Effector memory CD8-positive, alpha-beta T cell (primary cell): ENCODE data around the gene USP7.
"Not testable (repeated sequence)": the region's sequence is repeated elsewhere in the genome, so short reads cannot be mapped to it uniquely, and the experiment has no call there.

ENCODE experiments used
- ATAC-seq: fragments of 150-1000 bp; cut with Tn5 transposase; replicated peaks from 2 replicates; pipeline ENCODE4 v1.10.0; 2021; ENCODE audit warnings: mild to moderate bottlenecking, moderate library complexity
- DNase-seq, 3 experiments: peaks; one replicate each; pipeline ENCODE4 v3.0.0; 2021
- H3K27ac Mint-ChIP-seq, 2 donors: one replicate each; pipeline ENCODE4 v1.8.0; 2022; ENCODE audit warnings: mild to moderate bottlenecking in 2 of 2, mixed read lengths in 2 of 2, moderate library complexity in 2 of 2
- H3K27me3 Mint-ChIP-seq, 2 donors: one replicate each; pipeline ENCODE4 v1.8.0; 2022; ENCODE audit warnings: mixed read lengths in 2 of 2
- H3K36me3 Mint-ChIP-seq: one replicate; pipeline ENCODE4 v1.8.0; 2022; ENCODE audit warnings: mild to moderate bottlenecking, moderate library complexity, mixed read lengths; ENCODE audit not compliant: insufficient read depth
- H3K4me1 Mint-ChIP-seq, 2 donors: one replicate each; pipeline ENCODE4 v1.8.0; 2022; ENCODE audit warnings: low read depth in 2 of 2, mixed read lengths in 2 of 2
- H3K4me3 Mint-ChIP-seq, 2 donors: one replicate each; pipeline ENCODE4 v1.8.0; 2022; ENCODE audit warnings: mild to moderate bottlenecking in 2 of 2, mixed read lengths in 2 of 2, moderate library complexity in 2 of 2
- H3K9me3 Mint-ChIP-seq, 2 donors: one replicate each; pipeline ENCODE4 v1.8.0; 2022; ENCODE audit warnings: mixed read lengths in 2 of 2

USP7 gene

GRCh38 chr16:8846401-8846932 is 117.2 kb downstream of the USP7 start:
- DNase-seq (no peak), ATAC-seq (no peak)
- Mint-ChIP-seq H3K27ac (no peak overlapping the region), H3K27me3 (no peaks in the 10 kb centered on the region), H3K9me3 (no peaks in the 10 kb centered on the region), H3K4me3 (no peak overlapping the region), H3K36me3 (peaks cover 17% of the 10 kb centered on the region), H3K4me1 (peaks cover 25 to 48% of the 10 kb centered on the region in 2 donors)

GRCh38 chr16:8845699-8846298 is 117.9 kb downstream of the USP7 start:
- Mint-ChIP-seq H3K9me3 (no peaks in the 10 kb centered on the region), H3K27ac (peak overlapping the region in 1 of 2 donors; percentile 11), H3K36me3 (peaks cover 15% of the 10 kb centered on the region), H3K27me3 (no peaks in the 10 kb centered on the region), H3K4me3 (no peak overlapping the region), H3K4me1 (peaks cover 25 to 44% of the 10 kb centered on the region in 2 donors)
- ATAC-seq (no peak), DNase-seq (no peak)

- H3K9me3 Mint-ChIP-seq, H3K27me3 Mint-ChIP-seq, ATAC-seq, DNase-seq, H3K4me3 Mint-ChIP-seq, H3K27ac Mint-ChIP-seq: not testable (repeated sequence)
- Mint-ChIP-seq H3K4me1 (peaks cover 15 to 27% of the 10 kb centered on the region in 2 donors), H3K36me3 (peaks cover 10% of the 10 kb centered on the region)
Measured at GRCh38 chr16:8843296-8843695, 120.4 kb downstream of the USP7 start.
